Activated T-cell treated with anti-CD3 and anti-CD28 coated beads for 1 hour (primary cell): ENCODE measurements around the gene CPA3.

Experiments used
- DNase-seq: peaks from one replicate; pipeline ENCODE4 v3.0.0-alpha.2; 2020; ENCODE audit warnings: low read depth

Gene CPA3

DNA sequence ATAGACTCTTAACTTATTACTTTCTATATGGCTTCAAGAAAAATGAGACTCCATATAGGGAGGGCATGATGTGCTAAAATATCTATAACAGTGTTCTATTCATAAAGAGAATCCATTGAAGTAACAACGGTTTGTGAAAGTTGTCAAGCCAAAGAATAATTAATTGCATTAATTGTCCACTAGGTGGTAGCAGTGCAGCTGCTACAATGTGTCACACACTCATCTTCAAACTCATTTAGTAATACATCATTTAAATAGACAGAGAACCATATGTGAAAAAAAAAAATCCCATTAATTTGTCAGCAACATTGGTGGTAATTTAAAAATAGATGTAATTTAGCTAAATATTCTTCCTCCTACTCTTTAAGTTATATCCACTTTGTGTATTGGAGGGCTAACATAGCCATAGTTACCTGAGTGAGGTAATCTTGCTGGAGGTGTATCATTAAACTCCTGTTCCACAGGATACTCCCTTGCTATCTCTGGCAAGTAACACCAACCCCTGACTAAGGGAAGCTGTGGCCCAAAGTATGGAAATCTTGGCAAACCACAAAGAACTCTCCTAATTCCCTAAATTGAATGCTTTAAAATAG is 3.7 kb upstream of the CPA3 start:
- no peak for DNase-seq

DNA sequence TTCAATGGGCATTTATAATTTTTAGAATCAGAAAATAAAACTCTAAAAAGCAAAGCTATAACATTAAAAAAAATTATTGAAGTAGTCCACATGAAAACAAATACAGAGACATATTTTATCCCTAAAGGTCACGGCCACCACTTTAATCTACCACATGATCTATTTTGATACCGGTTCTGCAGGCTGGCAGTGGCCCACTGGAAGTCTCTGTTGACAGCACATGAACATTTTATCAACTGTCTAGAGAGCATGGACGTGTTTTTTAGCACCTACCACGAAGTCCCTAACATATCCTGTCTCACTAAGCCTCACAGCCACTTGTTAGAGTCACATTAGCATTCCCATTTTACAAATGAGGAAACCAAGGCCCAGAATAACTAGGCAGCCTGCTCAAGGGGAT is 1.8 kb upstream of the CPA3 start:
- DNase-seq = no peak

DNA sequence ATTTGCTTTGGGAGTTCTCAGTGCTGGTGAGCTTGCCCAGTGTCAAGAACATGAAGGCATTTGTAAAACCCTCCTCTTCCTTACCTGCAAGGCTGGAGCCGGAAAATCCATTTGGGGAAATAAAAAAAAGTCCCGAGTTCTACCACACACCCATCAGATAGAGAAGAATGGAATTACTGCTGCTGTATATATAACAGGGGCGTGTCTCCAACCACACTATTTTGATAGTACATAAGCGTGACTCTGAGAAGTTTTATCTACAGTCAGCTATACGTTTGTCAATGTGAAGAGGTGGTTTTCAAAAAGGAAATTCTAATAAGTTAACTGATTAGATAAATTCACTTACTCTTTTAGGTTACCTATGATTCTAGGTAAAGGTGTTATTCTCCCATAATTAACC is 1.3 kb upstream of the CPA3 start:
- no peak for DNase-seq

DNA sequence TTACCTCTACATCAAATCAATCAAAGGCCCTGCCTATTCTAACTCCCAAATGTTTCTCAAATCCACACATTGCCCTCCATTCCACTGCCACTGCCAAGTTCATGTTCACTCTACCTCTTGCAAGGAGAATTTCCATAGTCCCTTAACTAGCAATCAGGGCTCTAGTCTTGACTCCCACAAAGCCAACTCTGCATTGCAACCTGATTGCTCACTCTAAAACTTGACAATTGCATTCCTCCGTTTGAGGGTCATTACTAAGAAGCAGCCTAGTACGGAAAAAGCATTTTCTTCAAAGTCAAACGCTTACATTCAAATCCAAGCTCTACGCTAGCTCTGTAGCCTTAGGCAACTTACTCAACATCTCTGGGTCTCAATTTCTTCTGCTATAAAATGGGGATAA is 1.2 kb downstream of the CPA3 start:
- no peak for DNase-seq

- DNase-seq = no peak
Measured at GRCh38 chr3:148873270-148873927, 8.3 kb downstream of the CPA3 start.

- no peak for DNase-seq
Measured at GRCh38 chr3:148873977-148874376, 8.9 kb downstream of the CPA3 start.

DNA sequence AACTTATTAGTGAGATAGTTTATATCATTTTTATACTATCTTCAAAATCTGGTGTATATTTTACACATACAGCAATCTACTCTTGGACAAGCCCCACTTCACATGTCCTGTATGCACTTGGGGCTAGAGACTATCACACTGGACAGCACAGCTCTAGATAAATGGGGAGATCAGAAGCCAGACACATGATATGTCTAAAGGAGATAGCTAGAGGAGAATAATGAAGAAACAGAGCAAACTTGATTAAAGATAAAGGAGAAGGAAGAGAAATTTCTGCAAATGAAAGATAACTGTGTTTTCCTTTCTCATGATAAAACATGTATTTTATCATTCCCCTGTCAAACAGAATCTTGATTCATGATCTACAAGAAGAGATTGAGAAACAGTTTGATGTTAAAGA is 13.0 kb downstream of the CPA3 start:
- DNase-seq = no peak

- DNase-seq = no peak
Measured at GRCh38 chr3:148879256-148879655, 14.2 kb downstream of the CPA3 start.

GRCh38 chr3:148880681-148881080 is 15.6 kb downstream of the CPA3 start:
- DNase-seq = no peak

GRCh38 chr3:148881286-148881685 is 16.2 kb downstream of the CPA3 start:
- no peak for DNase-seq

GRCh38 chr3:148882288-148882687 is 17.2 kb downstream of the CPA3 start:
- DNase-seq = no peak

DNA sequence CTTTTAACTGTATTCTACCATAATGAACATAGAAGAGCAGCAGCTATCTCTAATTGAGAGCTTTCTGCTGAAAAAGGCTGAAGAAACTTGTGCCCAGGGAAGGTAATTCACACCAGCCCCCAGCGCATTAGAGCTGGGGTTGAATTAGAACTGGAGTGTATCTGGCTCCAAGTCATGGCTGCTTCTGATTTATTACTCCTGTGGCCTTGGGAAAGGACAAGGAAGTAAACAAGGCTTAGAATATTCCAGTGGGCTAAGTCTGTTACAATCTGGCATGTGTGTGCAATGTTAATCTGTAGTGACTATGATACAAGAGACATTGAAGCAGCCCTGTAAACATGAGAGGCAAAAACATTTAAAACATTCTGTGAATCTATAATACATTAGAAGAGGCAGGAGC is 18.1 kb downstream of the CPA3 start:
- no peak for DNase-seq

- DNase-seq = no peak
Measured at GRCh38 chr3:148884261-148884660, 19.2 kb downstream of the CPA3 start.

DNA sequence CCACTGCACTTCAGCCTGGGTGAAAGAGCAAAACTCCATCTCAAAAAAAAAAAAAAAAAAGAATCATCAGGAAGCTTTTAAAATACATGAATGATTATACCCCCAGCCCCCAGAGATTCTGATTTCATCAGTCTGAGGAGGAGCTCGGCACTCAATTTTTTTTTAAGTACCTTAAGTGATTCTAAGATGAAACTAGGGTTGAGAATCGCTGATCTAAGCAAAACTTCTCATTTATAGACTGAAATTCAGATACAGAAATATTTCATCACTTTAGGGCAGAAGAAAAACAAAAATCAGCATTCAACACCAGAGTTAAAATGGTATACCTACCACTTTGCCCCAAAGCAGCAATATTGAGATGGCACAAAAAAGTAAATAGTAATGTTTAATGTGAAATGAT is 24.7 kb downstream of the CPA3 start:
- DNase-seq = no peak

- no peak for DNase-seq
Measured at GRCh38 chr3:148896062-148896461, 31.0 kb downstream of the CPA3 start.

DNA sequence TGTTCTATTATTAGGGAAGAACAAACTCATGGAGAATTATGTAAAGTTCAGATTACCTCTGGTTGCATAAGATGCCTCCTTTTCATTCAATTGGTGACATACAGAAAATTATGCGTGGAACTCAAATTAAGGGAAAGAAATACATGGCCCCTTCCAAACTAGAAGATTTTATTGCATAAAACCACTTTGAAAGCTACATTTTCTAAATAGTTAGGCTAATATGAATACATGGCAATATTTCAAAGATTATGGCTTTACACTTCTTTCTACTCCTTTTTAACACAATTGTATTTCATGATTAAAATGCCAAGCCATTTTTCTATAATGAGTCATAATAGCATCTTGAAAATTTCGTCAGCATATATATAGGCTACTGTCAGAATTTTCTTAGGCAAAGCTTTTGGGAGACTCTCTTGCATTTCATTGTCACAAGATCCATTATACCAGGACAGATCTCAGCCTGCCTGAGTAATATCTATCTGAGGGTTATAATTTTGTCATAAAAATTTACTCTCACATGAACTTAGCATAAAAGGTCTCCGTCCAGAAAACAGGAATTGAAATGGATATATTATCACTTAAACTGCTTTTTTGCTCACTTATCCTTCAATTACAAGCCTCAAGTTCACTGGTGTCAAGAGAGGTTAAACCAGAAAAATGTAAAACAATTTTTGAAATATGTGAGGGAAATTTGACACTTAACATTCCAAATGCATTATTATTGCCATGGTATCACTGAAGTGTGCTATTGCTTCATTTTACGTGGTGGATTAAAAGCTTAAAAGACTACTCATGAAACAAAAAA is 37.1 kb downstream of the CPA3 start:
- DNase-seq = no peak

- no peak for DNase-seq
Measured at GRCh38 chr3:148903022-148903442, 37.9 kb downstream of the CPA3 start.

- DNase-seq = no peak
Measured at GRCh38 chr3:148903941-148904340, 38.8 kb downstream of the CPA3 start.

DNA sequence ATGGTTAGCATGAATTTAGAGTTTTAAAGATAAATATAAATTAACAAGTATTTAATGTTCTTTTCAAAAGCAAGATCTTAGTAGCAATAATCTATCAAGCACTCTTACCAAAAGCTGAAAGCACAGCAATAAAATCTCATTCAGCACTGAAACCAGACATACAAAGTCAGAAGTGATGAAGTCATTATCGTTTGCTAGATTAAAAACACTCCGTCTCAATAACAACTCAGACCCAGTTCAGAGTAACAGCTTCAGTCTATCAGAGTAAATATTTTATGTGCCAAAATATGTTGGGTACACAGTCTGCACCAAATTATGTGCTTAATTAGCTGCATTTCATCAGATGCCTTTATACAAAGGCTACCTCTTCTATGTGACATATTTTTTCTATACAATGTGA is 41.6 kb downstream of the CPA3 start:
- no peak for DNase-seq

DNA sequence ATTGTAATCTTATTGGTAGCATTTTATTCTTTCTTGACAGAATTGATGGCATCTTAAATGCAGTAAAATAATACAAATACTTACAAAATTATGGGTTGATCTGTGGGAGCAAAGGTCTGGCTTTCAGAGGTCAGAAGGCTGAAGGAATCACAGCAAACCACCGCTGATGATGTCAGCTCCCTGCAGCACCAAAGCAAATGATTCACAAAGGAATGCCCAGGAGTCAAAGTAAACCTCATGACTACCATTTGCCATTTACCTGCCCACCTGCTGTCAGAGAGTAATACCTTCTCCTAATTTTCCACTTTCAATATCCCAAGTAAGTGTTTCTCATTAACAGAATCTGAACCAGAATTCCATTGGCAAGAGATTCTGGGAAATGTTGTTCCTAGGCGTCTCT is 46.1 kb downstream of the CPA3 start:
- no peak for DNase-seq

DNA sequence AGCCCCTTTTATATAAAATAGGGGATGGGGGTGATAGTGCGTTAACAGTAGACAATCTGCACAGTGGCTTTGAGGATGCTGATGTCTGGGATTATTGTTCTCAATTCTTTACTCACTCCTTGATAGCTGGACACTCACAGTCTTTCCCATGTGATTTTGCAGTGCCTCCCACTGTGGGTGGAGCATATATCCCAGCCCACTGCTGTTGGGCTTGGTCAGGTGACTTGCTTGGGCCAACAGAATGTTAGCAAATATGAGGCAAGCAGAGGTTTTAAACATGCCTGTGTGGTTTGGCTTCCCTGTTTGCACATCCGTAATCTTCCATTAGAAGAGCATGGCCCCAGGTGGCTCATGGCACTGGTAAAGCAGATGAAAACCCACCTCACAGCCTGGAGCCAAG is 46.5 kb downstream of the CPA3 start:
- DNase-seq = no peak

DNA sequence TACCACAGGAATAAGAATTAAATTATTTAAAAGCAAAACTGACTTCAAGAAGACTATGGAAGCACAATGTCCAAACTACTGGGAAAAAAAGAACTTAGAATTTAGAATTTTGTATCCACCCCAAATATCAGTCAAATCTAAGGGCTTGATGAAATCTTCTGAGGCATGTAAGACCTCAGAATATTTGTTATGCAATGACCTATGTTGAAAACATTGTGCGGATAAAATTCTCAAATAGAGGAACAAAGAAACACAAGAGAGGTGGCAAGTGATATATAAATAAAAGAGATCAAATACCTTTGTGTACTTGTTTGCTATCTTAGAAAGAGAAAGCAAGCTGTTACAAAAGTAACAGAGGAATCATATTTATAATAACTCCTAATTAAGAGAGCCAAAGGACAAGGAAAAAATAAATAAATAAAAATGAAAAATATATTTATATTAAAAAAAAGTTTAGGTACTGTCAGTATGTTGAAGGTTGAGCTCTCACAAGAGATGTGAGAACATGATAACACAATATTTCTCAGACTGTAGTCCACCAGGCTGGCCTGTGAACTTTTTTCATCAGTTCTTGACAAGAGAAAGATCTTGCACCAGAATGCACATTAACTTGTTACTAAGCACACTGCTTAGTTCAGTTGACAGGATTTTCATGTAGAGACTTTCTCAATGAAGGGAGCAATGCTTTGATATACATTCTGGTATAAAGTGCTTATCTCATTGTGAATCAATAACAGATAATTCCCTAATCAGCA is 50.0 kb downstream of the CPA3 start:
- no peak for DNase-seq

DNA sequence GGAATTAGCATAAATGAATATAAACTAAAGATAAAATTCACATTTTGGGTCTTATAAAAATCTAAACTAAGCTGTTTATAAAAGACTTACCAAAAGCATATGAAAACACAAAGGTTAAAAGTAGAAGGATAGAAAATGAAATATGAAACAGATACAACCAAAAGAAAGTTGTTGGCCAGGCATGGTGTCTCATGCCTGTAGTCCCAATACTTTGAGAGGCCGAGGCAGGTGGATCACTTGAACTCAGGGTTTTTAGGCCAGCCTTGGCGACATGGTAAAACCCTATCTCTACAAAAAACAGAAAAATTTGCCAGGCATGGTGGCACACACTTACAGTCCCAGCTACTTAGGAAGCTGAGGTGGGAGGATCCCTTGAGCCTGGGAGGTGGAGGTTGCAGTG is 51.0 kb downstream of the CPA3 start:
- DNase-seq = no peak
